NB4 (cell line): ENCODE results near the gene TEX54.
"Not testable (repeated sequence)": the region's sequence is repeated elsewhere in the genome, so short reads cannot be mapped to it uniquely, and the experiment has no call there.

Experiments
- DNase-seq: peaks from one replicate; pipeline ENCODE4 v3.0.0; 2010; ENCODE audit warnings: low read depth
- H3K4me3 ChIP-seq: one replicate; pipeline ENCODE4 v1.5.1; 2011; ENCODE audit warnings: mild to moderate bottlenecking, low read depth, low read length, moderate library complexity
- CTCF ChIP-seq: IDR thresholded peaks from one replicate; pipeline ENCODE4 v1.5.1; 2012; ENCODE audit warnings: low read depth, low read length
- MAX ChIP-seq: IDR thresholded peaks from 2 replicates; pipeline ENCODE4 v1.6.1; 2011; ENCODE audit warnings: low read depth, low read length
- MYC ChIP-seq: IDR thresholded peaks from 2 replicates; pipeline ENCODE4 v1.6.1; 2011; ENCODE audit warnings: low read depth, low read length
- POLR2A ChIP-seq: IDR thresholded peaks from 2 replicates; pipeline ENCODE4 v1.6.1; 2011; ENCODE audit warnings: mild to moderate bottlenecking; ENCODE audit not compliant: insufficient read length; ENCODE audit errors: extremely low read depth

TEX54 gene

DNA sequence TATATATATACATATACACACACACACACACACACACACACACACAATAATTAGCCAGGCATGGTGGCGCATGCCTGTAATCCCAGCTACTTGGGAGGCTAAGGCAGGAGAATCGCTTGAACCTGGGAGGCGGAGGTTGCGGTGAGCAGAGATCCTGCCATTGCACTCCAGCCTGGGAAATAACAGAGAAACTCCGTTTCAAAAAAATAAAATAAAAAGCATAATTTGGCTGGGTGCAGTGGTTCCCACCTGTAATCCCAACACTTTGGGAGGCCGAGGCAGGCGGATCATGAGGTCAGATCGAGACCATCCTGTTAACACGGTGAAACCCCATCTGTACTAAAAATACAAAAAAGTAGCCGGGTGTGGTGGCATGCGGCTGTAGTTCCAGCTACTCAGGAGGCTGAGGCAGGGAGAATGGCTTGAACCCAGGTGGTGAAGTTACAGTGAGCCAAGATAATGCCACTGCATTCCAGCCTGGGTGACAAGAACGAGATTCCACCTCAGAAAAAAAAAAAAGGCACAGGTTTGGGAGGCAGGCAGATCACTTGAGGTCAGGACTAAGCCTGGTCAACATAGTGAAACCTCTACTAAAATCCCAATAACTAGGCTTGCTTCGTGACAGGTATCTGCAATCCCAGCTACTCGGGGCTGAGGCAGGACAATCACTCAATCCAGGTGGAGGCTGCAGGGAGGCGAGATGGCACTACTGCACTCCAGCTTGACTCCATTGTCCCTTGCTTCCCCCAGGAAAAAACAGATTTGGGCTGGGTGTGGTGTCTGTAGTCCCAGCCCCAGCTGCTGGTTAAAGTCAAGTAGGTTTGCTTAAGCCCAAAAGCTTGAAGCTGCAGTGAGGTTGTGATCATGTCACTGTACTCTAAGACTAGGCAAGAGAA is 18.5 kb upstream of the TEX54 start:
- DNase-seq = peak; percentile 64
- H3K4me3 ChIP-seq = no peak overlapping the region
- TF ChIP-seq MYC (no peak), MAX (no peak), POLR2A (peak; percentile 19), CTCF (no peak)

DNA sequence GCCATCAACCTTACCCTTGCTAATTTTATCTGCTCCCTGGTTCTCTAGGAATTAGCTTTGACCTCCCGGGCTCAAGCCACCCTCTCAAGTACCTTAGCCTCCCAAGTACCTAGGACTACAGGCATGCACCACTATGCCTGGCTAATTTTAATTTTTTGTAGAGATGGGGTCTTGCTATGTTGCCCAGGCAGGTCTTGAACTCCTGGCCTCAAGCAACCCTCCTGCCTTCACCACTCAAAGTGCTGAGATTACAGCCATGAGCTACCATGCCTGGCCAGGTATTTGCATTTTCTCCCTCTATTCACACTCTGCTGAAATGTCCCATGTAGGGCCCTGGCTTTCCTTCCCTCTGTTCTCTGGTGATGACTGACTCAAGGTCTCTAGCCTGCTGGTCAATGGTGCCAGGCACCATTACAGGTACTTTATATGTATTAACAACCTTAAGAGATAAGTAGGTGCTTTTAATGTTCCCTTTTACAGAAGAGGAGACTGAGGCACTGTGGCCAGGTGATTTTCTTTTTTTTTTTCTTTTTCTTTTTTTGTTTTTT is 15.2 kb upstream of the TEX54 start:
- H3K4me3 ChIP-seq = no peak overlapping the region
- DNase-seq = no peak
- TF ChIP-seq MYC (no peak), POLR2A (no peak), MAX (no peak), CTCF (no peak)

- TF ChIP-seq MYC = no peak
- no peak for TF ChIP-seq POLR2A
- no peak for TF ChIP-seq MAX
- TF ChIP-seq CTCF = no peak
- no peak overlapping the region for H3K4me3 ChIP-seq
- no peak for DNase-seq
Observed at GRCh38 chr11:62846177-62846576, 13.5 kb upstream of the TEX54 start.

DNA sequence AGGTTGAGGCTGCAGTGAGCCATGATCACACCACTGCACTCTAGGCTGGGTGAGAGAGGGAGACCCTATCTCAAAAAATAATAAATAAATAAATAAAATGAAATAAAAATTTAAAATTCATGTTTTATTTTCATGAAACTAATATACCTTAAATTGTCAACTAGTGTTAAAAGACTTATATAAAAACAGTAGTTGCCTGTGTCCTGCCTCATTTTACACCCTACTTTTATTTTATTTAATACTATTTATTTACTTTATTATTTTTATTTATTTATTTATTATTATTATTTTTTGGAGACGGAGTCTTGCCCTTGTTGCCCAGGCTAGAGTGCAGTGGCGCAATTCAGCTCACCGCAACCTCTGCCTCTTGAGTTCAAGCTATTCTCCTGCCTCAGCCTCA is 11.5 kb upstream of the TEX54 start:
- TF ChIP-seq MYC (no peak), MAX (no peak), POLR2A (no peak), CTCF (no peak)
- DNase-seq = no peak
- H3K4me3 ChIP-seq = no peak overlapping the region

- no peak overlapping the region for H3K4me3 ChIP-seq
- DNase-seq = no peak
- no peak for TF ChIP-seq MYC
- no peak for TF ChIP-seq POLR2A
- TF ChIP-seq MAX = no peak
- no peak for TF ChIP-seq CTCF
Observed at GRCh38 chr11:62843466-62843865, 10.8 kb upstream of the TEX54 start.

GRCh38 chr11:62842891-62843290 is 10.2 kb upstream of the TEX54 start:
- DNase-seq = not testable (repeated sequence)
- H3K4me3 ChIP-seq = peak overlapping the region; percentile 70
